ENCODE measurements around the gene ERC1.

The ERC1 gene

DNA sequence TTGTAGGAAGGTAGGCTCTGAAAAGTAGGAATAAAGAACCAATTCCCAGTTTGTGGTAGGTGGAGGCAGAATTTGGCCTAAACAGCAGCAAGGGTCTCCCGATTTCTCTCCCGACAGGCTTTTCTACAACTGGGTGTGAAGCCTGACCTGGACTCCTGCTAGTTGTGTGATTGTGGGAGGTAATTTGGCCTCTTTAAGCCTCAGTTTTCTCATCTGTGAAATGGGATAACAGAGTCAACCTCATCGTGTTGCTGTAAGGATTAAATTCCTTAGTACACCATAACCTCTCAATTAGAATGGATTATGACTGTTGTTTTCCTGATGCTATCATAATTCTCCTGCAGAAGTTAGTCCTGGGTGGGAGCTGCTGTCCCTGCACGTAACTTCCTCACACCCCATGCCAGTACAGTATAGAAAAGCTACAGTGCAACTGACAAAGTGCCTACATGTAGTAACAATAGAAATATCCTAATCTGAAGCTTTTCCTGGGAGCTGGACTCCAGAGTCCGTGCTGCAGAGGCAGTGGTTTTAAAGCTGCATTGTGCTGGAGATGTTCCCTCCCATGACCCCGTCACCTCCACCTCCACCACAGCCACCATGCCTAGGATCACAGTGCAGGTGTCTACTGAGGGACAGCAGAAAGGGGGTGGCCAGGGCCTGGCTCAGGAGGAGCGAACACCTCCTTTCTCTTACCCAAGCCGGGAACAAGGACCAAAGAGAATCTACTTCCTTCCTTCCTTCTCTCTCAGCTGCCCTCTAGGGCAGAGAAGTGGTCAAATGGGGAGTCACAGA lies 526.9 kb downstream of the ERC1 start:
- DNase-seq (ENCODE audit: low spot score), result no peak

DNA sequence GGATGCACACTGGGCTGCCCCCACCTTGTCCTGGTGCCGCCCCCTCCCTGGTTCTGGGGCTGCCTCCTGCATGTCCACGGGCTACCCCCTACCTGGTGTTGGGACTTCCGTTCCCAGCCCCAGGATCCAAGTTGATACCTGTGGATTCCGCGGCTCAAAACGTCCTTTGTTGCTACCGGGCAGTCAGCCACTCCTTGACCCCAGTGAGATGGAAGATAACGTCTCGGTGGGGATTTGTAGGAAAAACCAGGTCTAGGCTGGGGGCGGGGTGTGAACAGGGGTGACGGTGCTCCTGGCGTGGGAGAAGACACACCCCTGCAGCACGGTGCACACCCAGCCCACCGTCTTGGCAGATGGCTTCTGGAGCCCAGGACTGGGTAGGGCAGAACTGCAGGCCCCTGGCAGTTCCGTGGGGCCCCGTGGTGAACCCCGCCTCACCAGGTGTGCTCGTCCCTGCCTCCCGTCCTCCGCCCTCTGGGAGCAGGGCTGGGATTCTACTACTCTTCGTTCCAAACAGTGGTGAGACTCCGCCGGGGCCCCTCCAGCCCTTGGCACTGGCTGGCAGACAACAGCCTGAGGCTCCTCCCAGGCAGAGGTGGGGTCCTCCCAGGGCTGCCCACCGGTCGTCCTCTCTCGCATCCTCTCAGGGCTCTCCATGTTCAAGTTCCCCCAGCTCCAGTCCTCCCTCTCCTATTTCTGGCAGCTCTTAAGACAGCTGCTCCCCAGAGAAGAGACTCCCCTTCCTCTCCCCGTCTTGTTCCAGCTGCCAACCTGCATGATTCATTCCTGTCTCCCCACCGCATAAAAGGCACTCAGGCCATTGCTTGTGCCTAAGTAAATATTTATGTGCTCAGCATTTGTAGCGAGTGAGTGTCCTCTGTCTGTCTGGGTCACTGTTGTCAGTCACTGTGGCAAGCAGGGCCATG lies 527.8 kb downstream of the ERC1 start:
- no peak for DNase-seq (ENCODE audit: low spot score)

DNA sequence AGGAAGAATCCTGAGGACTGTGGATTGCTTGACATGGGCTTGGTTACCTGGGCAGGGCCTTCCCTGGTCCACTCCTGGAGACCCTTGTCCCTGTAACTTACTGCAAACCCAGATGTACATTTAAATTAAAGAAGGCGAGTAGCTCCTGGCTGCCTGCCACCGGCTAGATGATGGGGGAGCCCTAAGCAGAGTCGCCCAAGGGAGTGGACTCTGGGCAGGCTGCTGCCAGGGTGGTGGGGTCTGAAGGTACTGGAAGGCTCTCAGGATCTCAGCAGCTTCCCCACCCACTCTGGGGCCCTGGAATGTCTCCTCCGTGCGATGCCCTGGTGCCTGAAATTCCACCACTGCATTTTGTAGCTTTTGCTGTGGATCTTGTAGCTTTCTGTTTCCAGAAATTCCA lies 528.6 kb downstream of the ERC1 start:
- DNase-seq (ENCODE audit: low spot score), result no peak

DNA sequence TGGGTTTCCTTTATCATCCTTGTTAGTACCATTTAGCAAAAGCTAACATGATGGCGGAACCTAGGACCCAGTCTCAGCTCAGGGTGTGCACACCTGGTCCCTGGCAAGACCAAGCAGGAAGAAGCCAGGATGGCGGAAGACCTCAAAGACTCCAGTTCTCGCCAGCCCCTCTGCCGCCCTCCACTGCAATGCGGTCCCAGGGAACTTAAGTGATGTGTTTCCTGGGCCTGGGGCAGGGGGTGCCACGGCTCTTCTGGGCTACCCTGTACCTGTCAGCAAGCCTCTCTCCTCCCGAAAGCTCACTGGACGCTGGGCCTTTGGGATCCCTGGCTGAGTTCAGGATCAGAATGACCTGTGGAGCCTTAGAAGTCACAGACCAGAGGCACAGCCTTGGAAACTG lies 532.0 kb downstream of the ERC1 start:
- no peak for DNase-seq (ENCODE audit: low spot score)

DNA sequence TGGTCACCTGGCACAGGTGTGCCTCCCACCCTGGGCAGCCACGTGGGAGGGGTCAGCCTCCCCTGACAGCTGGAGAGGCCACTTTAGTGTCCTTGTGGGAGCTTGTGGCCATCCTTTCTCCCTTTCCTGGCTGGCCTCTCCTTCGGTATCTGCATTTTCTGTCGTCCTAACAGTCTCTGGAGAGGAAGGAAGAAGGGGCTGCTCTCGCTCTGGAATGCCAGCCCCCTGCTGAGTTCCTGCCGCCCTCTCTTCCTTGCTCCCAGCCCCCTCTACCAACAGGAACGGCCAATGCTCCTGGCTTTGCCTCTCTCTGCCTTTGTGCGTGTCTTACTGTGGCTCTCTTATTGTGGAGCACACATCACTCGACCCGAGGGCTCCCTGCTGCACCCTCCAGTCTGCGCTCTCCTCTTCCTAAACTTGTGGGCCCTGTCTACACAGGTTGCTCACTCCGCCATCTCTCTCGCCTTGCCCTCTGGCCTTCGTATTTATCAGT lies 532.6 kb downstream of the ERC1 start:
- DNase-seq (ENCODE audit: low spot score), result no peak

DNA sequence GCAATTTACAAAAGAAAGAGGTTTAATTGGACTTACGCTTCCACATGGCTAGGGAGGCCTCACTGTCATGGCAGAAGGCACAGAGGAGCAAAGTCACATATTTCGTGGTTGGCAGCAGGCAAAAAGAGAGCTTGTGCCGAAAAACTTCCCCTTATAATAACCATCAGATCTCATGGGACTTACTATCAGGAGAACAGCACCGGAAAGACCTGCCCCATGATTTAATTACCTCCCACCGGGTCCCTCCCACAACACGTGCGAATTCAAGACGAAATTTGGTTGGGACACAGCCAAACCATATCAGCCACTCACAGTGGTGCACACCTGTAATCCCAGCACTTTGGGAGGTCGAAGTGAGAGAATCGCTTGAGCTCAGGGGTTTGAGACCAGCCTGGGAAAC lies 534.8 kb downstream of the ERC1 start:
- no peak for DNase-seq (ENCODE audit: low spot score)

DNA sequence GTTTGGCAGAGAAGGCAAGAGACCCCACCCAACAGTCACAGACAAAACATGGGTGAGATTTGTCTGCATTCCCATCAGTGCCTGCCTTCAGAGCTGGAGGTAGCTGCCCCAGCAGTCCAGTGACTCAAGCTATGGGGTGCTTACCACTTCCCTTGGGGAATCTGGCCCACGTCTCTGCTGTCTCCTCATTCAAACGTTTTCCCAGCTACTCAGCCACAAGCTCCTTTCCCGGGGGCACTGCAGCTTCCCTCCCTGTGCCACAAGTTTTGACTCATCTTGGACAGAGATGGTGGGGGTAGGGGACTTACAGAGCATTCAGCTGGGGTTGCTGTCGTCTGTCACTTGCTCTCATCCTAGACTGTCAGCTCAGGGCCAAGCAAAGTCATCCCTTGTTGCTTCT lies 536.8 kb downstream of the ERC1 start:
- DNase-seq (ENCODE audit: low spot score), result no peak

DNA sequence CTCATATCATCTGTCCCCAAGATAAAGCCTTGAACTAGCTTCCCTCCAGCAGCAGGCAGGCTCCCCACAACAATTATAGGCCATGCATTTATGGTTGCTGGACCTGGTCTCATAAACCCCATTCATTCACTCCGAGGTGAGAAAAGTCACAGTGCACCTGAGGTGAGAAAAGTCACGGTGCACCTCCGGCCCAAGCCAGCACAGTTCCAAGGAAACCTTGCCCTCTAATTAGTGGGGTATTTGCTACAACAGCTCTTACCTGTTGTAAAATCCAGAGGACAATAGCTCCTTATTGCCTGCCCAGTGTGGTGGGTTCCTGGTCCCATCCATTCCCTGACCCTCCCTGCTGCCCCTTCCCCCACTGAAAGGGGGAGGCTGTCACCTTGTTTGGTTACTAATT lies 537.8 kb downstream of the ERC1 start:
- DNase-seq (ENCODE audit: low spot score), result no peak

DNA sequence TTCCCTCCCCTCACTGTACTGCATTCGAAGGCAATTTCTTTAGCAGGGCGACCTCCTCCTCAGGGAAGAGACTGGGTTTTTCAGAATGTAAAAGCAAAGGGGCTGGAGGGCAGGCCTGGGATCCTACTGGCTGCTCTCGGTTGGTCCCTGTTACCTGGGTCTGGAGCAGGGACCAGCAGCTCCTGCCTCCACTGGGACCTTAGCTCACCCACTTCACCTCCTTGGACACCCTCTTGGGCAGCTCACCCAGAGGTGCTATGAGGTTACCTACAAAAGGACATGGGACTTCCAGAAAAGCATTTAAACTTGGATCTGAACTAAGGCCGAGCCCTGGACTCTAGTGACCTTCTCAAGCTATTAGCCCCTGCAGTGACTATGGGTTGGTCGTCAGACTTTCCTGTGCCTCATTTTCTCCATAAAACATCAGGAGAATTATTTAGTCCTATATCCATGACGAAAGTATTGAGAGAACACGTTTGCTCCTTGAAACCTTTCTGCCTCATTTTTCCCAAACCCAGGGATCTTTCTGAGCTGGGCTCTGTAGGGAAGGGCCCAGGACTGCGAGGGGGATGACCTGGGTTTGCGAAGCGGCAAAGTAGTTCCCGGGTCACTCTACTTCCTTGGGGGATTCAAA lies 538.3 kb downstream of the ERC1 start:
- DNase-seq (ENCODE audit: low spot score), result no peak

DNA sequence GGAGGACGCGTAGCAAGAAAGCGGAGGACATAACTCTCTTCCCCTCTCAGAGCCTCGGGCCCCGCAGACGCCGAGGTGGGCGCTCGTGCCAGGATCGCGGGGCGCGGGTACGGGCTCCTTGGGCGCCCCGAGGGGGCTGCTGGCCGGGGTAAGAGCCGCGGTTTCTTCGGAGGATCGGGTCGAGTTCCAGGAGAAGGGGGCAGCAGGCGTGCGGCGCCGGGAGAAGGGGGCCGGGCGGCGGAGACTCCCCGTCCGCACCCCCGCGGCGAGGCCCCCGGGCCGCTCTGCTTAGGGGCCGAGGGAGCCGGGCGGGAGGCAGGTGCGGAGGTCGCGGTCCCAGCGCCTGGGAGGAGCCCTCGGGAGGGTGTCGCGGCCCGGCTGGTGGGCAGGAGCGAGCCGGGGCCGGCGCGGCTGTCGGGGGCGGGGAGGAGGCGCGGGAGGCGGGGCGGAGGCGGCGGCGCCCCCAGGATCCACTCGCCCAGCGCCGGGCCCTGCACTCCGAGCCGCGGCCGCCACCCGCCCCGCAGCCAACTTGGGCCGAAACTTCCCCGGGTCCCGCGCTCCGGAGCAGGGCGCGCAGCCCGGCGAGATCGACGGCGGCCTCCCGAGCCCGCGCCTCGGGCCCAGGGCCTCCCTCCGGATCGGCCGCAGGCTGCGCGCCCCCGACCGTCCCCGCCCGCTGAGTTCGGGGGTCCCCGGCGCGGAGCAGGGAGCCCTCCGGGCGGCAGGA lies 539.0 kb downstream of the ERC1 start:
- peak; percentile 59 for DNase-seq (ENCODE audit: low spot score)

DNA sequence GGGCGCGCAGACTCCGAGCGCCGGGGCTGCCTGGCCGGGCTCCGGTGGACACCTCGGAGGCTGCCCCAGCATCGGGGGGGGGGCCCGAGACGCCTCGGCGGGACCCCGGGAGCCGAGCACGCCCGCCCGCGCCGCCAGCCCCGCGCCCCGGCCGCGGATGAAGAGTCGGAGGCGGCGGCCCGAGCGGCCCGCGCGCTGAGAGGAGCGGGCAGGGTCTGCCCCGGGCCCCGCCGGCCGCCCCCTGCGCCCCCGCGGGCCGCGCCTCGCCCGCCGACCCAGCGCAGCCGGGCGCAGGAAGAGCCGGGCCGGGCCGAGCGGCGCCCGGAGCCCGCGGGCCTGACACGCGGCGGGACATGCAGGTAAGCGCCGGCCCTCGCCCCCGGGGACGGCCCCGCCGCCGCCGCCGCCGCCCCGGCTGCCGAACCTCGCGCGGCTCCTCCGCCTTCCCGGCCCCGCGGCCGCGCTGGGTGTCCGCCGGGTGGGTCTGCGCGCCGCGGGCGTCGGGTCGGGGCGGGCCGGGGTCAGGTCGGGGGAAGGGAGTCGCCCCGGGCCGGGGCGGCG lies 539.6 kb downstream of the ERC1 start:
- DNase-seq (ENCODE audit: low spot score), result no peak

DNA sequence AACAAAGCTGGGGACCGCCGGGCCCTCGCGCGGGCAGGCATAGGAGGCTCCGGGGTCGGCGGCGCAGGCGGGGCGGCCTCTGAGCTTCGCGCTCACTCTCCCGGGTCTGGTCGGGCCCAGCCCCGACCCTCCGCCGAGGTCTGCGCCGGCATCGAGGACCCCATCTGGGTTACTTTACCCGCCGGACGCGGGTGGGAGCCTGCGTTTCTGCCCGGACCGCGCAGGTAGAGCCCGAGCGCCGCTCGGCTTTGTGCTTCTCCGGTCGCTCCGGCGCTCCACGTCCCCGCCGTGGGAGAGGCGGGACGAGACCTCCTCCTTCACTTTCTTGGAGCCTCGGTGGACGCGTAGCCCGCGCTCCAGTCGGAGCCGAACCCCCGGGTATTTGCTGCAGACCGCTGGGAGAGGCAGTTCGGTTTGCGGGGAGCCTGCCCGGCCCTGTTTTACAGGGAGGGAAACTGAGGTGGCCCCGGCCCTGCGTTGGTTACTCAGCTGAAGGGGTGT lies 540.2 kb downstream of the ERC1 start:
- no peak for DNase-seq (ENCODE audit: low spot score)

DNA sequence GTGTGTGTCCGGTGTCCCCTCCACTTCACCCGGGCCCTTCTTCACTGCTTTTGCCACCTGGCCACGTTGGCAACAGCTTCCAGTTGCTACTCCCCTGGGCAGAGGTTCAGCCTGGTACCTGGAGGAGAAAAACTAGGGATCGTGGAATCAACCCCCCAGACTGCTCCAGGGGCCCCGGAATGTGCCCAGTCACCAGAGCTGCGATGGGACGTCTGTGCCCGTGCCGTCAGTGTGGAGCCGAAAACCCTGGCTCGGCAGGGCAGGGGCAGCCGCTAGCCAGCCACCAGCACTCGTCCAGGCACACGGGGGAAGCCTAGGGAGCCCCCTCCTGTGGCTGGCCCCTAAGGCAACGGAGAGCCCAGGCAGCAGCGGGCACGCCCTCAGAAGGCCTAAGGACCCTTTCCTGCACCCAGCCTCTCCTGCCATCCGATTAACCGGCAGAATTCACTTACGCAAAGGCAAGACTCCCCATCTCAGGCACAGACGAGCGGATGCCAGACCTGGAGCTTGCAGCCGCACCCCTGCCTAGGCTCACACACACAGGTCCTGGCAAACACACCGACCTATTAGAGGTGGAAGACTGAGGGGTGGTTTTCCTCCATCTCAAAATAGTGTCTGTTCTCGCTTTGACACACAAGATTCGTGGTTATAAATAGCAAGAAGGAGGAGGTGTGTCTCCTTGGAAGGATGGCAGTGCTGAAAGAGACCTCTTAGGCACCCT lies 540.8 kb downstream of the ERC1 start:
- no peak for DNase-seq (ENCODE audit: low spot score)

DNA sequence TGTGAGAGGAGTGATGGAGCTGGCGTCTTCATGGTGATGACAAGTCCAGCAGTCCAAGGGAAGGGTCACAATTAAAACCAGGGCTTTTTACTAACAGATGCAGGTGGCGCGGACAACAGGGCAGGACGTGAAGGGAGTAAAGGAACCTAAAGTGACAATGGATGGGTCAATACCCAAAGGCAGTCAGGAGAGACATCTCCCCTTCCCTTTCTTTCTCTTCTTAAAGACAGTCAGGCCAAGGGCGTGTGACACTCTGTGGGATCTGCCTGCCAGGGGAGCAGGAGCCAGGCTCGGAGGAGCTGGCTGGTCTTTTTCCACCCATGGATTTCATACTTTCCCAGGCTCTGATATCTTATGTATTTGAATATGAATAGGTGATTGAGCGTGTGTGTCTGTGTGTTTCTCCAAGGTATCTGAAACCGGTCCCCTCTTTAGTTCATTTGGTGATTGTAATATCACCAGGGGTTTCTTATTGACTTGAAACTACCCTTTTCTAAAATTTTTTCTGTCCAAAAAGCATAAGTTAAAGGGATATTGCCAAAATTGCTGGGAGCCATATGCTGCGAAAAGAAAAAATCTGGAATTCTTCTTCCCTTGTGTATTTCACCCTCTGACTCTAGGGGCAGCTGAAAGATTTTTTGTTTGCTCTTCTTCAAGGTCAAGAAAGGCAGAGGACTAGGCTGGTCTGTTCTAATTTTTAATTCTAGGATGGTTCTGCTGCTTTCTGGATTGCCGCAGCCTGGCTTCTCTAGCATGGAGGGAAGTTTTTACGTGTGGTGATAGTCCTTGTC lies 541.5 kb downstream of the ERC1 start:
- DNase-seq (ENCODE audit: low spot score), result no peak

DNA sequence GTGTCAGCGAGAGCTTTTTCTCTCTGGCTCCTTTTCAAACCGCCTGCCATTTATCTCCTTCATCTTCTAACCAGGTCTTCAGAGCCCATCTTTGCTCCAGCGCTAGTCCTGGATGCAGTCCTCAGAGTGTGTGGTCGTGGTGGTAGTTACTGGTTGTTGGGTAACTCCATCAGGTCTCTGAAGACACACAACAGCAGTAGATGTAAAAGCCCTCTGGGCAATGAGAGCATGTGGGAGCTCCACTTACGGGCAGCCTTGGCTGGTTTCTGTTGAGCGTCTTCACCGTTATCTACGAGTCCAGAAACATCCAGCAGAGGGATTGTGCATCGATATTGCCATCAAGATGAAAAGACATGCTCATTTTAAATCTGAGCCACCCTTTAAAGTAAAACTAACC lies 542.2 kb downstream of the ERC1 start:
- DNase-seq (ENCODE audit: low spot score), result no peak

DNA sequence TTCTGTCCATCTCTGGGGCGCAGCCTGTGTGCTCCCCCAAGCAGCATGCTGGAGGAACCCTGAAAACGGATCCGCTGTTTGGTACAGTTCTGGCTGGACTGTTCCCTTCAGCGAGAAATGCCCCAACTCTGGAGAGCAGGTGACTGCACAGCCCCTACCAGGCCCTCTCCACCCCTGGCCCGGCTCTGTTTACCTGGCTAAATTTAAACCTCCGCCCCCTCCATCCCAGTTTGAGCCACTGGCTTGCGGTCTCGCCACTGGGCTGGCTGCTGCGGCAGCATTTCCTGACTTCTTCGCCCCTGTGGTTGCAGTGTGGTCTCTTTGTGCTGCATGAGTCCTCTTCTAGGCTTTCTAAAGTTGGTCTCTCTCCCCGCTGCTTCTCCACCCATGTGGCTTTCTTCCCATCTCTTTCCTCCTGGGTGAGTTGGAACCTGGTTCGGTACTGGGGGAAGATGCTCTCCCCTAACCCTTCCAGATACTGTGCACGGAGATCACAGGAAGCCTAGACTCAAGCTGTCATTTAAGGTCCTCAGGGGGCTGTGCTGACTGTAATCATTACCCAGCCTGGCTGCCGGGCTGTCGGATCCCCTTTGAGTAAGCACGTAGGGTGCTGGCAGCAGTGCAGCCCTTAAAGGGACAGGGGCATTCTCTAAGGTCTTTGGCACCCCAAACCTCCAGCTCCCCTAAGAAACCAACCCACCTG lies 542.7 kb downstream of the ERC1 start:
- peak; percentile 54 for DNase-seq (ENCODE audit: low spot score)

DNA sequence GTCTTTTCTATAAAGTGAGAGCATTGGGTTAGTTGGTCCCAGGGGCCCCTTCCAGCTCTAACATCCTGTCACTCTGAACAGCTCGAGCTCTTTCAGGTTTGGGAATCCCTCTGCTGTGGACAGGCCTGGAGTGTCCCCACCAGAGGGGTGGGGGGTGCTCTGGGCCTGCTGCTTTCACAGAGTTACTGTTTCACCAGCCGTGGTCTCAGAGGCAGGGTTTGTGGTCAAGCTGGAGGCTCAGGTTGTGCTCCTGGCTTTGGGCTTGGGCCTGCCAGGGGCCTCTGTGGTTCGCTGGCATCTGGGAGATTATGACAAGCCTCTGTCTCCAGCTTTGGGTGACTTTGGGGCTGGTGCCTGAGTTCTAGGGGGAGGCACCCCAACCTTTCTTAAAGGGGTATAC lies 543.7 kb downstream of the ERC1 start:
- DNase-seq (ENCODE audit: low spot score), result no peak

DNA sequence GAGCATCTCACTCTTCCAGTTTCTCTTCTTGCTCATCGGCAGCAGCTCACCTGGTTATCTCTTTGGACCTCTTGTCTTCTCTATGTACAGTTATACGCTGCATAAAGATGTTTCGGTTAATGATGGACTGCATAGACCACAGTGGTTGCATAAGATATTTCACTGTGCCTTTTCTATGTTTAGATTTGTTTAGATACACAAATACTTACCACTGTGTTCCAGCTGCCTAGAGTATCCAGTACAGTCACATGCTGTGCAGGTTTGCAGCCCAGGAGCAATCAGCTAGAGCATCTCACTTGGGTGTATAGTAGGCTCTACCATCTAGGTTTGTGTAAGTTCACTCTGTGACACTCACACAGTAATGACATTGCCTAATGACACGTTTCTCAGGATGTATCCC lies 545.8 kb downstream of the ERC1 start:
- no peak for DNase-seq (ENCODE audit: low spot score)

DNA sequence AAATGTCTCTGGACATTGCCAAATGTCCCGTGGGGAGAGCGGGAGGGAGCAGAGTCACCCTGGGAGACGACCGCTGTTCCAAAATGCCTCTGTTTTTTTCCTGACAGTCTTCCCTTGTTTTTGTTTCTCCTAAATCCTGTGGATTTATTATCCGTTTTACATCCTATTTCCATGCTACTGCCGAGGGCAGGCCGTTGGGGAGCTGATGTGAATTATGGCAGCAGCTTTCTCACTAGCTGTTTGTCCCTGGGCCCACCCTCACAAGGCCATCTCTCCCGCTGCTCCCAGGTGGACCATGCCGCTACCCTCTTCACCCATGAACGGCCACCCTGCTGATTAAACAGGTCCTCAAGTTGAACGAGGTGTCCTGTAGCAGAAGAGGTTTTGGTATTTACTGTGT lies 548.1 kb downstream of the ERC1 start:
- DNase-seq (ENCODE audit: low spot score), result no peak
